Epithelial cell of proximal tubule (primary cell): ENCODE data around the gene TANC1. TPM values are rescaled to one million over a fixed set of nuclear protein-coding genes. Genes with fewer than 3 reads are reported as not detected.

ENCODE experiments used
- DNase-seq: peaks from one replicate; pipeline ENCODE4 v3.0.0-alpha.2; 2011; ENCODE audit warnings: low read depth
- H3K4me3 ChIP-seq: 2 replicates; pipeline ENCODE4 v1.5.1; 2011; ENCODE audit warnings: low read depth, mild to moderate bottlenecking, low read length
- CTCF ChIP-seq: conservative IDR thresholded peaks from 2 replicates; pipeline ENCODE4 v1.5.1; 2012; ENCODE audit warnings: low read depth, mild to moderate bottlenecking, low read length
- total RNA-seq: library from RNA; depleted of rRNA; stranded (reverse); fragments of >200 nt; gene quantifications from 2 replicates; pipeline ENCODE4 v1.2.3, GENCODE V29; 2015

Gene TANC1
- total RNA-seq, 1 donor from 2014 or later: 14.3 TPM

GRCh38 chr2:159256159-159256558 lies 287.7 kb downstream of the TANC1 start:
- H3K4me3 ChIP-seq: no peak overlapping the region
- no peak for TF ChIP-seq CTCF
- DNase-seq: no peak

- no peak overlapping the region for H3K4me3 ChIP-seq
- no peak for DNase-seq
- TF ChIP-seq CTCF: no peak
Measured at GRCh38 chr2:159262226-159262625, 293.8 kb downstream of the TANC1 start.

- DNase-seq: no peak
- TF ChIP-seq CTCF: no peak
- H3K4me3 ChIP-seq: no peak overlapping the region
Measured at GRCh38 chr2:159262904-159263303, 294.5 kb downstream of the TANC1 start.

GRCh38 chr2:159265171-159265576 lies 296.7 kb downstream of the TANC1 start:
- no peak overlapping the region for H3K4me3 ChIP-seq
- peak; percentile 20 for DNase-seq
- TF ChIP-seq CTCF: no peak

- DNase-seq: no peak
- no peak for TF ChIP-seq CTCF
- no peak overlapping the region for H3K4me3 ChIP-seq
Measured at GRCh38 chr2:159266554-159266953, 298.1 kb downstream of the TANC1 start.

GRCh38 chr2:159267921-159268320 lies 299.5 kb downstream of the TANC1 start:
- H3K4me3 ChIP-seq: no peak overlapping the region
- DNase-seq: no peak
- no peak for TF ChIP-seq CTCF

- no peak for TF ChIP-seq CTCF
- DNase-seq: no peak
- no peak overlapping the region for H3K4me3 ChIP-seq
Measured at GRCh38 chr2:159270744-159271379, 302.4 kb downstream of the TANC1 start.
